Type B pancreatic cell (in vitro differentiated cells): ENCODE measurements around the gene FAM13A. TPM values are rescaled to one million over a fixed set of nuclear protein-coding genes. Genes with fewer than 3 reads are reported as not detected.

Experiments used
- DNase-seq: peaks from one replicate; pipeline ENCODE4 v3.0.0; 2021; ENCODE audit warnings: mixed read lengths; ENCODE audit not compliant: unreplicated experiment; ENCODE audit errors: extremely low spot score
- H3K27ac Mint-ChIP-seq: 2 replicates; pipeline ENCODE4 v1.8.0; 2021; ENCODE audit warnings: mild to moderate bottlenecking, mixed read lengths
- H3K27me3 Mint-ChIP-seq: 2 replicates; pipeline ENCODE4 v1.8.0; 2021; ENCODE audit warnings: mixed read lengths
- H3K36me3 Mint-ChIP-seq: 2 replicates; pipeline ENCODE4 v1.8.0; 2021; ENCODE audit warnings: mixed read lengths
- H3K4me1 Mint-ChIP-seq: one replicate; pipeline ENCODE4 v1.8.0; 2021; ENCODE audit warnings: mixed read lengths; ENCODE audit not compliant: unreplicated experiment
- H3K4me3 Mint-ChIP-seq: 2 replicates; pipeline ENCODE4 v1.8.0; 2021; ENCODE audit warnings: mild to moderate bottlenecking, mixed read lengths
- H3K9me3 Mint-ChIP-seq: 2 replicates; pipeline ENCODE4 v1.8.0; 2021; ENCODE audit warnings: mixed read lengths
- CTCF ChIP-seq: fragments of 200-600 bp; sonication (generic); conservative IDR thresholded peaks from 2 replicates; pipeline ENCODE4 v1.5.0; 2021; ENCODE audit warnings: antibody characterized with exemption, mild to moderate bottlenecking
- total RNA-seq: library from RNA; stranded (reverse); gene quantifications from 2 replicates; pipeline ENCODE4 v1.2.1, GENCODE V29; 2021; ENCODE audit warnings: low replicate concordance

Gene FAM13A
- total RNA-seq, 1 donor from 2014 or later = 29.5 TPM

- no peaks in the 10 kb centered on the region for H3K27me3 Mint-ChIP-seq
- no peak overlapping the region for H3K4me3 Mint-ChIP-seq
- peaks cover 23% of the 10 kb centered on the region for H3K36me3 Mint-ChIP-seq
- H3K9me3 Mint-ChIP-seq = peaks cover 7% of the 10 kb centered on the region
- peaks cover 6% of the 10 kb centered on the region for H3K4me1 Mint-ChIP-seq
- no peak for DNase-seq
- no peak overlapping the region for H3K27ac Mint-ChIP-seq
- TF ChIP-seq CTCF = no peak
Observed at GRCh38 chr4:88957570-88957969, 99.4 kb downstream of the FAM13A start.

- H3K36me3 Mint-ChIP-seq = peaks cover 23% of the 10 kb centered on the region
- no peak for TF ChIP-seq CTCF
- DNase-seq = no peak
- H3K27me3 Mint-ChIP-seq = no peaks in the 10 kb centered on the region
- H3K27ac Mint-ChIP-seq = no peak overlapping the region
- H3K4me3 Mint-ChIP-seq = no peak overlapping the region
- peaks cover 7% of the 10 kb centered on the region for H3K9me3 Mint-ChIP-seq
- H3K4me1 Mint-ChIP-seq = peaks cover 10% of the 10 kb centered on the region
Observed at GRCh38 chr4:88955580-88956380, 101.2 kb downstream of the FAM13A start.

GRCh38 chr4:88953400-88953799 lies 103.6 kb downstream of the FAM13A start:
- H3K27ac Mint-ChIP-seq = no peak overlapping the region
- peaks cover 7% of the 10 kb centered on the region for H3K9me3 Mint-ChIP-seq
- H3K36me3 Mint-ChIP-seq = peaks cover 19% of the 10 kb centered on the region
- peaks cover 10% of the 10 kb centered on the region for H3K4me1 Mint-ChIP-seq
- H3K4me3 Mint-ChIP-seq = no peak overlapping the region
- DNase-seq = no peak
- H3K27me3 Mint-ChIP-seq = no peaks in the 10 kb centered on the region
- TF ChIP-seq CTCF = no peak

GRCh38 chr4:88952081-88952480 lies 104.9 kb downstream of the FAM13A start:
- TF ChIP-seq CTCF = no peak
- Mint-ChIP-seq H3K27ac (no peak overlapping the region), H3K4me3 (no peak overlapping the region), H3K9me3 (no peaks in the 10 kb centered on the region), H3K4me1 (peaks cover 4% of the 10 kb centered on the region), H3K27me3 (no peaks in the 10 kb centered on the region), H3K36me3 (peaks cover 19% of the 10 kb centered on the region)
- no peak for DNase-seq

GRCh38 chr4:88949605-88950004 lies 107.4 kb downstream of the FAM13A start:
- Mint-ChIP-seq H3K9me3 (no peaks in the 10 kb centered on the region), H3K4me3 (no peak overlapping the region), H3K4me1 (peaks cover 4% of the 10 kb centered on the region), H3K27ac (no peak overlapping the region), H3K27me3 (no peaks in the 10 kb centered on the region), H3K36me3 (peaks cover 16% of the 10 kb centered on the region)
- DNase-seq = no peak
- TF ChIP-seq CTCF = no peak
